HFFc6 (cell line): ENCODE results near the gene HOPX. TPM values are rescaled to one million over a fixed set of nuclear protein-coding genes. Genes with fewer than 3 reads are reported as not detected.

Experiments
- DNase-seq: peaks from one replicate; pipeline ENCODE4 v3.0.0-alpha.2; 2018
- H3K27ac Mint-ChIP-seq: 2 replicates; pipeline ENCODE4 v1.8.0; 2020; ENCODE audit warnings: mild to moderate bottlenecking, mixed read lengths
- H3K27me3 Mint-ChIP-seq: 2 replicates; pipeline ENCODE4 v1.8.0; 2021; ENCODE audit warnings: mild to moderate bottlenecking, moderate library complexity, mixed read lengths; ENCODE audit not compliant: insufficient read depth
- H3K36me3 Mint-ChIP-seq: 2 replicates; pipeline ENCODE4 v1.8.0; 2021; ENCODE audit warnings: low read depth, mixed read lengths
- H3K4me1 Mint-ChIP-seq: 2 replicates; pipeline ENCODE4 v1.8.0; 2020; ENCODE audit warnings: low read depth, mixed read lengths
- H3K4me3 Mint-ChIP-seq: 2 replicates; pipeline ENCODE4 v1.8.0; 2020; ENCODE audit warnings: mild to moderate bottlenecking, moderate library complexity, mixed read lengths
- H3K9me3 Mint-ChIP-seq: 2 replicates; pipeline ENCODE4 v1.8.0; 2020; ENCODE audit warnings: mild to moderate bottlenecking, mixed read lengths
- CTCF ChIP-seq: fragments of 200-600 bp; sonication (generic); IDR thresholded peaks from 2 replicates; pipeline ENCODE4 v1.5.0; 2021; ENCODE audit warnings: antibody characterized with exemption, mild to moderate bottlenecking
- total RNA-seq, 6 experiments: library from RNA; stranded (reverse); fragmentation: NEBNext Ultra II Directional; extraction: Animal tissue kit (Norgen Biotek cat#: 25700); gene quantifications; 2 replicates in 1 of 6; 3 replicates in 5 of 6; pipeline ENCODE4 v1.2.3, GENCODE V29; 2021

The HOPX gene
- total RNA-seq, 6 experiments from 2014 or later, result not detected

- no peaks in the 10 kb centered on the region for H3K36me3 Mint-ChIP-seq
- peaks cover 16% of the 10 kb centered on the region for H3K27me3 Mint-ChIP-seq
- no peak overlapping the region for H3K4me3 Mint-ChIP-seq
- no peaks in the 10 kb centered on the region for H3K9me3 Mint-ChIP-seq
- no peak overlapping the region for H3K27ac Mint-ChIP-seq
- TF ChIP-seq CTCF, result no peak
- H3K4me1 Mint-ChIP-seq, result no peaks in the 10 kb centered on the region
- no peak for DNase-seq
Measured at GRCh38 chr4:56603297-56603696, 77.8 kb downstream of the HOPX start.

Other genes starting within 250 kb of the HOPX start
- 10 to 100 TPM; 19.3 to 26.3 (median 22.3) TPM for gene PPAT, start 245.7 kb downstream of the HOPX start, total RNA-seq
- 100 to 1,000 TPM; 136 to 177 (median 168) TPM for gene PAICS, start 245.0 kb downstream of the HOPX start, total RNA-seq
- 100 to 1,000 TPM; 152 to 180 (median 166) TPM for gene SRP72, start 213.7 kb downstream of the HOPX start, total RNA-seq
- under 1 TPM in 4 of 6 experiments, not detected in 2; 0.07 to 0.18 (median 0.12) TPM for gene ARL9, start 175.5 kb downstream of the HOPX start, total RNA-seq
- not detected for gene SPINK2, start 140.4 kb upstream of the HOPX start, total RNA-seq
- gene REST, start 226.6 kb upstream of the HOPX start, total RNA-seq, result 10 to 100 TPM; 48.0 to 53.4 (median 52.1) TPM